GM21723 (cell line): ENCODE measurements around the gene MTUS2.

ENCODE experiments used
- ATAC-seq: cut with Tn5 transposase; IDR thresholded peaks from one replicate; pipeline ENCODE4 v1.9.1; 2021; ENCODE audit warnings: mild to moderate bottlenecking, moderate library complexity; ENCODE audit not compliant: unreplicated experiment

The MTUS2 gene

GRCh38 chr13:28820099-28821051 lies at the start of gene MTUS2:
Gene MTUS2 (plus strand): TSS chr13:28820339.
- ATAC-seq = peak; percentile 60

GRCh38 chr13:28778308-28779215 lies 41.6 kb upstream of the MTUS2 start:
- no peak for ATAC-seq

- no peak for ATAC-seq
Observed at GRCh38 chr13:28792992-28793391, 27.1 kb upstream of the MTUS2 start.

- no peak for ATAC-seq
Observed at GRCh38 chr13:28794396-28794795, 25.7 kb upstream of the MTUS2 start.

DNA sequence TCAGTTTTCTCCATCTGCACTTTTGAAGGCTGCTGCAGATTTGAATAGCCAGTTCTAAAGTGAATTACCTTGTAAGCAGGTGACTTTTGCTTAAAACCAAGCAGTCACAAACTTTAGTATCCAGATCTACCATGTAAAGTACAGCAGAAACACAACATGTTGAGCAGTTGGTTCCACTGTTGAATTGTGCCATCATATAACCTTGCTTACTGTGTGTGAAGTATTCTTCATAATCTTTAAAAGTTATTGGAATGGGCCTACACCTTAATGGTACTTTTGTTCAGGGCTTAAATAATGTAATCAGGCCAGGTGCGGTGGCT lies 23.2 kb upstream of the MTUS2 start:
- ATAC-seq = no peak

DNA sequence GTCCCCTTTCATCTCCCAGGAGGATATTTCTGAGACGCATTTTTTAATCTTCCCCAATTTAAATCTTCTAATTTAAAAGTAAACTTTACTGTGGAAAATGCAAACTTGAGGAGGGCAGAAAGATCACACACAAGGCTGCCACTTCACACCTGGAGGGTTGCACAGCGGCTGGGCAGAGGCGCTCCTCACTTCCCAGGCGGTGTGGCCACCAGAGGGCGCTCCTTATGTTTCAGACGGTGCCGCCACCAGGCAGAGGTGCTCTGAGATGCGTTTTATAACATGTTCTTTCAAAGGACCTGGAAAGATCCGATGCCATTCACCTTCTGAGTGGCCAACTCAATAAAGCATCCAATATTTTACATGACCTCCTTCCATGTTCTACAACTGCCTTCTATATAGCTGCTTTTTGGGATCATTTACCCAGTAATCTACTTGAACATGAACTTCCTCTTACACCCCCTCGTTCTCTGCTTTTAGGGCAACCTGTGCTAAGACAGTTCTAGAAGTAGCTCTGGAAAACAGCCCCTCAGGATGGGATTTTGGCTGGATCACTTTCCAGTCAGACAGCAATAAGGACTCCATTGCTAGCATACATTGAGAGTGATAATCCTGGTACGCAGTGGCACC lies 14.8 kb upstream of the MTUS2 start:
- ATAC-seq = no peak

- ATAC-seq = no peak
Observed at GRCh38 chr13:28817204-28817603, 2.9 kb upstream of the MTUS2 start.

- ATAC-seq = no peak
Observed at GRCh38 chr13:28819046-28819730, 951 bp upstream of the MTUS2 start.

DNA sequence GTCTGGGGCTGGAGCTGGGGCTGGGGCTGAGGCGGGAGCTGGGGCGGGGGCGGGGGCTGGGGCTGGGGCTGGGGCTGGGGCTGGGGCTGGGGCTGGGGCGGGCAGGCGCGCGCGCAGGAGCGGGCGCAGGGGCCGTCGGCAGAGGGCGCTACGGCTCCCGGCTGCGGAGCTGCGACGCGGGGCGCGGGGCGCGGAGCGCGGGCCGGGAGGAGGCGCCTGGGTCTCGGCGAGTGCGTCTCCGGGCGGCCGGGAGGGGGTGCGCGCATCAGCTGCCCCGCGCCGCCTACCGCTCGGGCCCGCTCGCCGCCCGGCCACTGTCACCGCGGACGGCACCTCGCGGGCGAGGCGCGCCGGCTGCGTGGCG lies 422 bp upstream of the MTUS2 start:
- peak; percentile 73 for ATAC-seq

DNA sequence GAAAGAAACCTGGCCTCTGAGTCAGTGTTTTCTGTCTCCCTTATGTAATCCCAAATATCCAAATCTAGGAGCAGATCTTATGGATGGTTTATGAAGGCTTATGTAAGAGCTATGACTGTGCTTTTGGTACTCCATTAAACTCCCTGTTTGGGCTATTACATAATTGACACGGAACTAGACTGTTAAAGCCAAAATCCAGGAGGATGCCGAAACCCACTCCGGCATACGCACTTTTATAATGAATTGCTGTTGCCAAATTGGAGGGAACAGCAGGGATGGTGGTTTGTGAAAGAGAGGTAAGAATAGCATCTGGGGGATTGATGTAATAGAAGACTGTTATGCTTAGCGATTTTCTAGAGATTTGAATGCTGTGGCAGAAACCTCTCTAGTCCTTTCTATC lies 2.0 kb downstream of the MTUS2 start:
- no peak for ATAC-seq

DNA sequence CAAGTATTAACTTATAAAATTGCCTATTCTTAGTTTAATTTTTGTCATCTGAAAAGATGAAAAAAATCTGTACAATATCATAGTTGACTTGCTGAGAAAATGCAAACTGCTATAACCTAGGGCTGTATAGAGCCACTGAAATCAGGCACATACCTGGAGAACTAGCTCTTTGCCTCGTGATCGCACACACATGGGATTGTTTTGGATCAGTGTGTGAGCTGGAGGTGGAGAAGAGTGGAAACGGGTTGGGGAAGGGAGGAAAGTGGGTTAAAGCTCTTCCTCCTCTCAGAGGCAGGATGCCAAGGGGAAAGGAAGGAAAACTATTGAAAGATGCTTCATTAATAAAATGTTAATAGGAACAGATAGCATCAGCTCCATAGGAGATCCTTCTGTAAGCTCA lies 2.7 kb downstream of the MTUS2 start:
- ATAC-seq = no peak

DNA sequence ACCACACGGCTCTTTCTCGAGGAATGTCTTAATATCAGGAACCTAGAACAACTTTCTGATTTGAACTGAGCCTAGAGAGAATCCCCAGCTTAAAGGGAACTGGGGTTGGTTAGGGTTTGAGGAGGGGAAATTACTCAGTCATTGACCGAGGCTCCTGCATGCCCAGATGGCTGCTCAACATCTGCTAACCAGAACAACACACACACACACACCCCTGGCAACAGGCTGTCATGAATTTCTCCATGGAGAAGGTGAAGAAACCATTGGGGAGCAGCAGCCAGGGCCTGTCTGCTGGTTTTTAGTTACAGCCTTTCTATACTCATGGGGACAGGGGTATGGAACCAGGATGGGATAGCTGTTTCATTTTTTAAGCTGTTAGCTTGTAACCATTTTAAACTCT lies 5.2 kb downstream of the MTUS2 start:
- ATAC-seq = no peak

- ATAC-seq = no peak
Observed at GRCh38 chr13:28826368-28826767, 6.2 kb downstream of the MTUS2 start.

DNA sequence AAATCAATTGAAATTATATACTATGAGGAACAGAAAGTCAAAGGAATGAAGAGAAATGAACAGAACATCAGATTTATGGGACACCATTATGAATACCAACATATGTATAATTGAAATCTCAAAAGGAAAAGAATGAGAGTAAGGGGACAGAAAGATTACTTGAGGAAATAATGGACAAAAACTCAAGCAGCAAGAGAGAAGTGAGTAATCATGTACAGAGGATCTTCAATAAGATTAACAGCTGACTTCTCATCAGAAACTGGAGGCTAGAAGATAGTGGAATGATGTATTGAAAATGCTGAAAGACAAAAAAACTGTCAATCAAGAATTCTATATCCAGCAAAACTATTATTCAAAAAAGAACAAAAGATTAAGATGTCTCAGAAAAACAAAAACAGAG lies 10.4 kb downstream of the MTUS2 start:
- ATAC-seq = no peak

GRCh38 chr13:28831117-28831516 lies 11.0 kb downstream of the MTUS2 start:
- no peak for ATAC-seq

GRCh38 chr13:28837111-28837510 lies 17.0 kb downstream of the MTUS2 start:
- no peak for ATAC-seq

GRCh38 chr13:28843639-28844038 lies 23.5 kb downstream of the MTUS2 start:
- ATAC-seq = no peak

GRCh38 chr13:28849441-28849840 lies 29.3 kb downstream of the MTUS2 start:
- ATAC-seq = no peak

GRCh38 chr13:28850226-28850625 lies 30.1 kb downstream of the MTUS2 start:
- no peak for ATAC-seq

DNA sequence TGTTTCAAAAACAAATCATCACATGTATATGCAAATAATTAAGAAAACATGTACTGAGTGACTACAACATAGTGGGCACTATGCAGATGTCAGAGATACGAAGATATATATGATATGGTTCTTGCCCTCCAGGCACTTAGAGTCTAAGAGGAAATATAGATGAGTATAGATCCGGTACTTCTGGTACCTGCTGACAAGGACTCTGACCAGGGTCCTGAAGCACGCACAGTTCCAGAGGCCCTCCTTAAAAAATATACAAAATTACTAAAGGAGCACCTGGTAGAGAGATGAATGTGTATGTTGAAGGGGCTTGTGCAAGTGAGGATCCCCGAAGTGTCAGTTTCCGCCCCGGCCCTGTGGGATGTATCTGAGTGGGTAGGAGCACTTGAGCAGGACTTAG lies 31.3 kb downstream of the MTUS2 start:
- ATAC-seq = no peak

- no peak for ATAC-seq
Observed at GRCh38 chr13:28854657-28855056, 34.5 kb downstream of the MTUS2 start.
